B cell (primary cell): ENCODE data around the gene LRRC66. TPM values are rescaled to one million over a fixed set of nuclear protein-coding genes. Genes with fewer than 3 reads are reported as not detected.

Source experiments
- ATAC-seq: fragments of 200-7000 bp; cut with Tn5 transposase; one replicate; pipeline ENCODE4 v1.10.0; 2021; ENCODE audit warnings: low read depth, mild to moderate bottlenecking, moderate number of reproducible peaks, moderate library complexity
- CTCF ChIA-PET: fragments of 350-600 bp; sonication (Branson Sonifier 250); formaldehyde crosslinking; loops from one replicate; lab custom pipeline; 2021; ENCODE audit warnings: antibody characterized with exemption, inconsistent platforms; lab: Charles Lee
- POLR2A ChIA-PET: fragments of 350-600 bp; sonication (Branson Sonifier 250); formaldehyde crosslinking; loops from one replicate; lab custom pipeline; 2021; ENCODE audit warnings: antibody characterized with exemption; lab: Charles Lee
- DNase-seq: peaks from one replicate; pipeline ENCODE4 v3.0.0; 2013
- H2AFZ ChIP-seq: 2 replicates; pipeline ENCODE4 v1.6.1; 2012; ENCODE audit warnings: mild to moderate bottlenecking, low read depth, low read length; ENCODE audit not compliant: insufficient read depth, poor library complexity, severe bottlenecking
- H3K27ac ChIP-seq, 2 donors: 1 replicate in 1 of 2; 2 replicates in 1 of 2; pipeline ENCODE4 v1.5.1; 2012 to 2013; ENCODE audit warnings: low read length in 2 of 2, mild to moderate bottlenecking in 2 of 2, moderate library complexity in 1 of 2
- H3K27me3 ChIP-seq, 4 experiments: fragments of 200-600 bp in 1 of 4; sonication (generic) in 1 of 4; replicated peaks in 1 of 4; 1 replicate in 2 of 4; 2 replicates in 2 of 4; pipeline versions ENCODE4 v1.6.1 to v1.7.0; 2013 to 2016; ENCODE audit warnings: low read length in 3 of 4, mild to moderate bottlenecking in 2 of 4, mixed read lengths in 1 of 4, moderate library complexity in 1 of 4; ENCODE audit not compliant: insufficient read depth in 4 of 4, control insufficient read depth in 3 of 4; ENCODE audit errors: control extremely low read depth in 1 of 4
- H3K36me3 ChIP-seq, 2 experiments: replicated peaks in 1 of 2; 1 replicate in 1 of 2; 2 replicates in 1 of 2; pipeline versions ENCODE4 v1.6.1 to v1.7.1; 2013; ENCODE audit warnings: low read length in 1 of 2; ENCODE audit not compliant: insufficient read depth in 2 of 2, control insufficient read depth in 1 of 2; ENCODE audit errors: control extremely low read depth in 1 of 2, extremely low read depth in 1 of 2
- H3K4me1 ChIP-seq, 2 donors: fragments of 200-600 bp in 1 of 2; sonication (generic) in 1 of 2; 1 replicate in 1 of 2; 2 replicates in 1 of 2; pipeline versions ENCODE4 v1.5.1 to v1.6.1; 2013 to 2017; ENCODE audit warnings: low read length in 2 of 2; ENCODE audit not compliant: control insufficient read depth in 2 of 2, insufficient read depth in 2 of 2
- H3K4me2 ChIP-seq: replicated peaks from 2 replicates; pipeline ENCODE3; 2012; ENCODE audit warnings: mild to moderate bottlenecking, low read depth, low read length; ENCODE audit not compliant: poor library complexity, severe bottlenecking
- H3K4me3 ChIP-seq, 5 experiments: fragments of 200-600 bp in 1 of 5; sonication (generic) in 1 of 5; 1 replicate in 3 of 5; 2 replicates in 2 of 5; pipeline versions ENCODE4 v1.5.1 to v1.7.0; 2011 to 2016; ENCODE audit warnings: low read length in 4 of 5, mild to moderate bottlenecking in 4 of 5, low read depth in 2 of 5, control low read depth in 1 of 5, moderate library complexity in 1 of 5; ENCODE audit not compliant: insufficient read depth in 1 of 5; ENCODE audit errors: control extremely low read depth in 1 of 5, extremely low read depth in 1 of 5
- H3K79me2 ChIP-seq: fragments of 200-600 bp; sonication (generic); one replicate; pipeline ENCODE4 v1.6.0; 2016; ENCODE audit warnings: low read length; ENCODE audit not compliant: control insufficient read depth, insufficient read depth
- H3K9ac ChIP-seq: fragments of 200-600 bp; sonication (generic); 2 replicates; pipeline ENCODE4 v1.6.1; 2017; ENCODE audit warnings: mild to moderate bottlenecking, low read length, moderate library complexity
- H3K9me3 ChIP-seq, 3 donors: one replicate each; pipeline versions ENCODE4 v1.6.1 to v1.7.1; 2013; ENCODE audit warnings: low read length in 2 of 3; ENCODE audit not compliant: control insufficient read depth in 2 of 3, insufficient read depth in 1 of 3; ENCODE audit errors: control extremely low read depth in 1 of 3
- H4K20me1 ChIP-seq: 2 replicates; pipeline ENCODE4 v1.6.0; 2012; ENCODE audit warnings: mild to moderate bottlenecking, low read length; ENCODE audit not compliant: insufficient read depth, control insufficient read depth, poor library complexity, severe bottlenecking
- H3K27ac Mint-ChIP-seq: one replicate; pipeline ENCODE4 v1.8.0; 2021; ENCODE audit warnings: mixed read lengths
- H3K27me3 Mint-ChIP-seq: one replicate; pipeline ENCODE4 v1.8.0; 2021; ENCODE audit warnings: mixed read lengths
- H3K4me1 Mint-ChIP-seq: one replicate; pipeline ENCODE4 v1.8.0; 2021; ENCODE audit warnings: mixed read lengths
- H3K4me3 Mint-ChIP-seq: one replicate; pipeline ENCODE4 v1.8.0; 2021; ENCODE audit warnings: mixed read lengths
- H3K9me3 Mint-ChIP-seq: one replicate; pipeline ENCODE4 v1.8.0; 2022; ENCODE audit warnings: mixed read lengths; ENCODE audit not compliant: insufficient read depth
- CTCF ChIP-seq: fragments of 200-600 bp; IDR thresholded peaks from one replicate; pipeline ENCODE4 v1.8.0; 2022; ENCODE audit warnings: antibody characterized with exemption, mild to moderate bottlenecking
- EZH2 ChIP-seq: IDR thresholded peaks from 2 replicates; pipeline ENCODE4 v1.6.1; 2012; ENCODE audit warnings: borderline replicate concordance, low read depth, mild to moderate bottlenecking, moderate library complexity, low read length; ENCODE audit not compliant: insufficient read depth, poor library complexity, severe bottlenecking
- WGBS: methylation state at CpG from one replicate; pipeline ENCODE4 v1.1.5; 2013; ENCODE audit warnings: missing lambda C conversion rate; ENCODE audit not compliant: insufficient coverage; 5-methylcytosine and 5-hydroxymethylcytosine counted together
- intact Hi-C: fragments of 100-400 bp; cut with micrococcal nuclease; formaldehyde crosslinking; loops from one replicate; pipeline ENCODE4 v1.10.0; 2022
- polyA plus RNA-seq: library from polyadenylated mRNA; depleted of rRNA; stranded (reverse); fragments of >200 nt; gene quantifications from 2 replicates; pipeline ENCODE4 v1.2.3, GENCODE V29; 2012
- total RNA-seq, 2 donors: library from RNA; stranded (reverse); fragments of 120-200 nt in 1 of 2; gene quantifications; 1 replicate in 1 of 2; 2 replicates in 1 of 2; pipeline versions ENCODE4 v1.2.3 to v1.2.4, GENCODE V29; 2013 to 2022

The LRRC66 gene
- total and polyA plus RNA-seq, 2 donors (not counting 1 experiment from before 2014, with no cell fraction given): 0.37 to 0.44 TPM

GRCh38 chr4:52016981-52017380 is 3.2 kb downstream of the LRRC66 start:
- H3K79me2 ChIP-seq: no peaks in the 10 kb centered on the region
- H3K4me2 ChIP-seq: no peak overlapping the region
- ATAC-seq (no peak), DNase-seq (no peak)
- 93% methylated on average over 2 of the region's 3 CpGs for WGBS
- no peaks in the 10 kb centered on the region for H3K27me3 ChIP-seq
- H2AFZ ChIP-seq: no peak overlapping the region
- TF ChIP-seq EZH2 (no peak), CTCF (no peak)
- intact Hi-C loops: no loop called here
- no peaks in the 10 kb centered on the region for H4K20me1 ChIP-seq
- ChIA-PET POLR2A (no interaction called here), CTCF (interaction anchor here (1.6 kb wide), 1 partner anchor 9 kb away, joined by 4 read pairs; no protein-coding TSS in a partner anchor)
- H3K27ac Mint-ChIP-seq: no peak overlapping the region
- H3K4me1 ChIP-seq: no peaks in the 10 kb centered on the region
- H3K9me3 Mint-ChIP-seq: no peaks in the 10 kb centered on the region
- peaks cover 2% of the 10 kb centered on the region for H3K4me1 Mint-ChIP-seq
- H3K4me3 Mint-ChIP-seq: no peak overlapping the region
- no peaks in the 10 kb centered on the region for H3K36me3 ChIP-seq
- no peaks in the 10 kb centered on the region for H3K27me3 Mint-ChIP-seq
- H3K9ac ChIP-seq: no peak overlapping the region
- no peak overlapping the region for H3K4me3 ChIP-seq
- H3K9me3 ChIP-seq: no peaks in the 10 kb centered on the region
- no peak overlapping the region for H3K27ac ChIP-seq

- no peaks in the 10 kb centered on the region for H3K9me3 ChIP-seq
- no peak overlapping the region for H3K4me3 Mint-ChIP-seq
- no peak overlapping the region for H3K4me2 ChIP-seq
- H3K79me2 ChIP-seq: no peaks in the 10 kb centered on the region
- no peaks in the 10 kb centered on the region for H4K20me1 ChIP-seq
- H2AFZ ChIP-seq: no peak overlapping the region
- no peaks in the 10 kb centered on the region for H3K27me3 ChIP-seq
- no peak overlapping the region for H3K27ac ChIP-seq
- ATAC-seq (no peak), DNase-seq (no peak)
- no peaks in the 10 kb centered on the region for H3K4me1 ChIP-seq
- ChIA-PET POLR2A (no interaction called here), CTCF (interaction anchor here (1.6 kb wide), 1 partner anchor 11 kb away, joined by 4 read pairs; no protein-coding TSS in a partner anchor)
- peaks cover 2% of the 10 kb centered on the region for H3K4me1 Mint-ChIP-seq
- intact Hi-C loops: no loop called here
- no peaks in the 10 kb centered on the region for H3K36me3 ChIP-seq
- no CpG with 5 or more reads among the region's 7 CpGs for WGBS
- H3K9me3 Mint-ChIP-seq: no peaks in the 10 kb centered on the region
- no peaks in the 10 kb centered on the region for H3K27me3 Mint-ChIP-seq
- H3K9ac ChIP-seq: no peak overlapping the region
- H3K27ac Mint-ChIP-seq: no peak overlapping the region
- no peak for TF ChIP-seq EZH2
- no peak for TF ChIP-seq CTCF
- H3K4me3 ChIP-seq: no peak overlapping the region
Observed at GRCh38 chr4:52015366-52015765, 4.8 kb downstream of the LRRC66 start.
